Panc1 (cell line): ENCODE measurements around the gene NDRG3. TPM values are rescaled to one million over a fixed set of nuclear protein-coding genes. Genes with fewer than 3 reads are reported as not detected.

Experiments
- ATAC-seq: fragments of 200-7000 bp; cut with Tn5 transposase; 2 replicates; pipeline ENCODE4 v1.9.1; 2020; ENCODE audit warnings: mild to moderate bottlenecking, moderate library complexity
- BruUV-seq: library from RNA; stranded (reverse); fragments of 400-500 nt; replicated peaks from 2 replicates; lab custom pipeline; 2021; lab: Mats Ljungman, UMichigan
- CTCF ChIA-PET: fragments of 300-600 bp; sonication (Branson Sonifier 250); formaldehyde crosslinking; loops from one replicate; lab custom pipeline; 2022; ENCODE audit warnings: antibody characterized with exemption; lab: Charles Lee
- POLR2A ChIA-PET: fragments of 300-600 bp; sonication (Branson Sonifier 250); formaldehyde crosslinking; loops from one replicate; lab custom pipeline; 2022; ENCODE audit warnings: antibody characterized with exemption; lab: Charles Lee
- DNase-seq: peaks from one replicate; pipeline ENCODE4 v3.0.0-alpha.2; 2010; ENCODE audit warnings: low read depth, low spot score
- H3K27ac ChIP-seq: 2 replicates; pipeline ENCODE4 v1.5.1; 2011; ENCODE audit warnings: mild to moderate bottlenecking, low read length, inconsistent platforms
- H3K27me3 ChIP-seq: fragments of 200-500 bp; sonication (Bioruptor generic); 2 replicates; pipeline ENCODE4 v1.6.0; 2014; ENCODE audit warnings: low read length, inconsistent platforms; ENCODE audit not compliant: control insufficient read depth, insufficient read depth
- H3K36me3 ChIP-seq: fragments of 200-500 bp; sonication (Bioruptor generic); 2 replicates; pipeline ENCODE4 v1.5.1; 2014; ENCODE audit warnings: inconsistent platforms, mild to moderate bottlenecking, low read length, moderate library complexity; ENCODE audit not compliant: control insufficient read depth, insufficient read depth
- H3K4me1 ChIP-seq: 2 replicates; pipeline ENCODE4 v1.5.1; 2011; ENCODE audit warnings: inconsistent platforms, mild to moderate bottlenecking, low read length, moderate library complexity; ENCODE audit not compliant: control insufficient read depth, insufficient read depth
- H3K4me3 ChIP-seq, 2 experiments: 2 replicates each; pipeline ENCODE4 v1.5.1; 2011 to 2012; ENCODE audit warnings: low read depth in 2 of 2, low read length in 2 of 2, mild to moderate bottlenecking in 2 of 2, inconsistent platforms in 1 of 2, moderate library complexity in 1 of 2
- H3K9me3 ChIP-seq: fragments of 200-500 bp; sonication (Bioruptor generic); 2 replicates; pipeline ENCODE4 v1.5.1; 2014; ENCODE audit warnings: low read depth, mild to moderate bottlenecking, inconsistent platforms, low read length, moderate library complexity; ENCODE audit not compliant: control insufficient read depth, insufficient read depth
- POLR2AphosphoS5 ChIP-seq: IDR thresholded peaks from 2 replicates; pipeline ENCODE4 v1.6.1; 2012; ENCODE audit warnings: mild to moderate bottlenecking, low read depth, low read length, moderate library complexity
- REST ChIP-seq, 2 experiments: IDR thresholded peaks; 2 replicates each; pipeline ENCODE4 v1.6.1; 2011 to 2012; ENCODE audit warnings: low read depth in 2 of 2, control low read depth in 1 of 2, low read length in 1 of 2, mild to moderate bottlenecking in 1 of 2, moderate library complexity in 1 of 2; ENCODE audit not compliant: insufficient read depth in 1 of 2
- SIN3A ChIP-seq: IDR thresholded peaks from 2 replicates; pipeline ENCODE4 v1.6.1; 2012; ENCODE audit warnings: low read depth, mild to moderate bottlenecking, low read length, moderate library complexity, borderline replicate concordance; ENCODE audit not compliant: insufficient read depth
- TCF7L2 ChIP-seq: IDR thresholded peaks from 2 replicates; pipeline ENCODE4 v1.6.1; 2011; ENCODE audit warnings: mild to moderate bottlenecking, low read depth, low read length, inconsistent platforms
- in situ Hi-C: cut with HindIII; loops from 2 replicates; pipeline ENCODE4 v1.10.0; 2016; ENCODE audit warnings: low sequenced_read_pairs, low pct_unique_long_range_greater_than_20kb
- intact Hi-C: fragments of 100-400 bp; cut with micrococcal nuclease; formaldehyde crosslinking; loops from one replicate; pipeline ENCODE4 v1.10.0; 2022; ENCODE audit not compliant: unreplicated experiment
- total RNA-seq: library from RNA; stranded (reverse); gene quantifications from one replicate; pipeline ENCODE4 v1.2.1, GENCODE V29; 2021; ENCODE audit not compliant: unreplicated experiment
- TF ChIP-seq, protein P1 (sequence below): fragments of 450-650 bp; IDR thresholded peaks from 2 replicates; pipeline ENCODE4 v1.5.1; 2017; ENCODE audit warnings: mild to moderate bottlenecking

Gene NDRG3
- total RNA-seq, 1 experiment from 2014 or later = 36.0 TPM

GRCh38 chr20:36761125-36761524 is 15.2 kb upstream of the NDRG3 start:
- H3K9me3 ChIP-seq = no peaks in the 10 kb centered on the region
- no peak overlapping the region for H3K27ac ChIP-seq
- DNase-seq (no peak), ATAC-seq (no peak)
- ChIA-PET POLR2A (no interaction called here), CTCF (no interaction called here)
- no peak overlapping the region for H3K4me3 ChIP-seq
- in situ Hi-C loops (no loop called here), intact Hi-C loops (no loop called here)
- H3K36me3 ChIP-seq = no peaks in the 10 kb centered on the region
- no peaks in the 10 kb centered on the region for H3K4me1 ChIP-seq
- TF ChIP-seq TCF7L2 = no peak
- TF ChIP-seq SIN3A = no peak
- no peak for TF ChIP-seq POLR2AphosphoS5
- BruUV-seq = no TSS peak
- H3K27me3 ChIP-seq = no peaks in the 10 kb centered on the region

DNA sequence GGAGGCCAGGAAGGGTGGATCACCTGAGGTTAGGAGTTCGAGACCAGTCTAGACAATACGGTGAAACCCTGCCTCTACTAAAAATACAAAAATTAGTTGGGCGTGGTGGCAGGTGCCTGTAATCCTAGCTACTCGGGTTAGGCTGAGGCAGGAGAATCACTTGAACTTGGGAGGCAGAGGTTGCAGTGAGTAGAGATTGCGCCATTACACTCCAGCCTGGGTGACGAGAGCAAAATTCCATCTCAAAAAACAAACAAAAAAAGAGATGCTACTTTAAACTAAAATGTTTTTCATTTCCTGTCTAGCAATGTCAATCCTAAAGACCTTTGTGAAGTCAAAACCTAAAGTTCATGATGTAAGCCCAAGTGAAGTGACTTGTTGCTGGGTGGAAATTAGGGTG is 14.8 kb upstream of the NDRG3 start:
- POLR2A ChIA-PET = no interaction called here
- no peak for ATAC-seq
- H3K9me3 ChIP-seq = no peaks in the 10 kb centered on the region
- no peak for TF ChIP-seq TCF7L2
- no peak for TF ChIP-seq POLR2AphosphoS5
- TF ChIP-seq REST (IDR thresholded peaks at IDR 0.05; ENCODE audit: insufficient read depth in 1 of 2, low read depth in 2 of 2, low read length in 1 of 2) = no peak
- no peak for TF ChIP-seq SIN3A
- TF ChIP-seq, protein P1, sequence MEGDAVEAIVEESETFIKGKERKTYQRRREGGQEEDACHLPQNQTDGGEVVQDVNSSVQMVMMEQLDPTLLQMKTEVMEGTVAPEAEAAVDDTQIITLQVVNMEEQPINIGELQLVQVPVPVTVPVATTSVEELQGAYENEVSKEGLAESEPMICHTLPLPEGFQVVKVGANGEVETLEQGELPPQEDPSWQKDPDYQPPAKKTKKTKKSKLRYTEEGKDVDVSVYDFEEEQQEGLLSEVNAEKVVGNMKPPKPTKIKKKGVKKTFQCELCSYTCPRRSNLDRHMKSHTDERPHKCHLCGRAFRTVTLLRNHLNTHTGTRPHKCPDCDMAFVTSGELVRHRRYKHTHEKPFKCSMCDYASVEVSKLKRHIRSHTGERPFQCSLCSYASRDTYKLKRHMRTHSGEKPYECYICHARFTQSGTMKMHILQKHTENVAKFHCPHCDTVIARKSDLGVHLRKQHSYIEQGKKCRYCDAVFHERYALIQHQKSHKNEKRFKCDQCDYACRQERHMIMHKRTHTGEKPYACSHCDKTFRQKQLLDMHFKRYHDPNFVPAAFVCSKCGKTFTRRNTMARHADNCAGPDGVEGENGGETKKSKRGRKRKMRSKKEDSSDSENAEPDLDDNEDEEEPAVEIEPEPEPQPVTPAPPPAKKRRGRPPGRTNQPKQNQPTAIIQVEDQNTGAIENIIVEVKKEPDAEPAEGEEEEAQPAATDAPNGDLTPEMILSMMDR = no peak
- DNase-seq = no peak
- CTCF ChIA-PET = no interaction called here
- H3K4me1 ChIP-seq = no peaks in the 10 kb centered on the region
- no peak overlapping the region for H3K27ac ChIP-seq
- in situ Hi-C loops (no loop called here), intact Hi-C loops (no loop called here)
- no peak overlapping the region for H3K4me3 ChIP-seq
- H3K27me3 ChIP-seq = no peaks in the 10 kb centered on the region
- no TSS peak for BruUV-seq
- H3K36me3 ChIP-seq = no peaks in the 10 kb centered on the region

GRCh38 chr20:36758276-36758675 is 12.4 kb upstream of the NDRG3 start:
- intact Hi-C loops = no loop called here
- in situ Hi-C loops = no loop called here
- Histone ChIP-seq H3K36me3 (peaks cover 4% of the 10 kb centered on the region; the same call in 1 of the 2 replicates), H3K4me3 (no peak overlapping the region), H3K9me3 (no peaks in the 10 kb centered on the region), H3K27me3 (no peaks in the 10 kb centered on the region), H3K4me1 (no peaks in the 10 kb centered on the region), H3K27ac (no peak overlapping the region)
- TF ChIP-seq POLR2AphosphoS5 = no peak
- TF ChIP-seq SIN3A = no peak
- no peak for TF ChIP-seq REST (IDR thresholded peaks at IDR 0.05; ENCODE audit: insufficient read depth in 1 of 2, low read depth in 2 of 2, low read length in 1 of 2)
- TF ChIP-seq, protein P1 = no peak
- TF ChIP-seq TCF7L2 = no peak
- ChIA-PET CTCF (no interaction called here), POLR2A (no interaction called here)
- no TSS peak for BruUV-seq
- ATAC-seq (no peak), DNase-seq (no peak)
